ENCODE results near the gene SLC47A2.

The SLC47A2 gene

GRCh38 chr17:19728084-19728495 is 11.7 kb upstream of the SLC47A2 start:
- no peak for DNase-seq (ENCODE audit: low read depth, low spot score)

- no peak for DNase-seq (ENCODE audit: low read depth, low spot score)
These were observed 11.2 kb upstream of the SLC47A2 start for GRCh38 chr17:19727501-19728078.

- DNase-seq (ENCODE audit: low read depth, low spot score): no peak
These were observed 10.4 kb upstream of the SLC47A2 start for GRCh38 chr17:19726631-19727376.

DNA sequence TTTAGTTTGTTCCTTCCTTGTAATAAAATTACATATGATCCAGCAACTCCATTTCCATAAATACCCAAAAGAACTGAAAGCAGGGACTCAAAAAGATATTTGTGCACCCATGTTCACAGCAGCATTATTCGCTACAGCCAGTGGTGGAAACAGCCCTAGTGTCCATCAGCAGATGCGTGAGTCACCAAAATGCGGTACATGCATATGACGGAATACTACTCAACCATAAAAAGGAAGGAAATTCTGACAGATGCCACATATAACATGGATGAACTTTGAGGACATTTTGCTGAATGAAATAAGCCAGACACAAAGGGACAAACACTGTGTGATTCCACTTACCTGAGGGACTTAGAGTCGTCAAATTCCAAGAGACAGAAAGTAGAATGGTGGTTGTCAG is 9.1 kb upstream of the SLC47A2 start:
- no peak for DNase-seq (ENCODE audit: low read depth, low spot score)

GRCh38 chr17:19724501-19725420 is 8.4 kb upstream of the SLC47A2 start:
- peak; percentile 3 for DNase-seq (ENCODE audit: low read depth, low spot score)

DNA sequence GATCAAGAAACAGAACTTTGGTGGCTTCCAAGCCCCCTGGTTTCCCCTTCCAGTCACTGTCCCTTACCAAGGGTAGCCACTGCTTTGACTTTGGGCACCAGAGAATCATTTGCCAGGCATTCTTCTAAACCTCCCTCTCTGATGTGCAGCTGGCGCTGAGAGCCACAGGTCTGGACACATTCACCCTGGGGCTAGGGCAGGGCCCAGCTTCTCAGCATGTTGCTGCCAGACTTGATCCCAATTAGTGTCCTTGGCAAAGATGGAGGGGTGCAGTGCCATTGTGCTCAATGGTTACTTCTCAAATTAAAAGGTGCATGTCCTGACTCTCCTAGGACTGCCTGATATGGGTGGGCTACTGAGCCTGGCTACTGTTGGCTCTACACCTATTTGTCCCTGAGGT is 7.6 kb upstream of the SLC47A2 start:
- no peak for DNase-seq (ENCODE audit: low read depth, low spot score)

GRCh38 chr17:19720631-19721426 is 4.4 kb upstream of the SLC47A2 start:
- DNase-seq (ENCODE audit: low read depth, low spot score): no peak

GRCh38 chr17:19720210-19720475 is 3.8 kb upstream of the SLC47A2 start:
- DNase-seq (ENCODE audit: low read depth, low spot score): no peak

- no peak for DNase-seq (ENCODE audit: low read depth, low spot score)
These were observed 3.2 kb upstream of the SLC47A2 start for GRCh38 chr17:19719355-19720209.

GRCh38 chr17:19718613-19719354 is 2.4 kb upstream of the SLC47A2 start:
- DNase-seq (ENCODE audit: low read depth, low spot score): no peak

DNA sequence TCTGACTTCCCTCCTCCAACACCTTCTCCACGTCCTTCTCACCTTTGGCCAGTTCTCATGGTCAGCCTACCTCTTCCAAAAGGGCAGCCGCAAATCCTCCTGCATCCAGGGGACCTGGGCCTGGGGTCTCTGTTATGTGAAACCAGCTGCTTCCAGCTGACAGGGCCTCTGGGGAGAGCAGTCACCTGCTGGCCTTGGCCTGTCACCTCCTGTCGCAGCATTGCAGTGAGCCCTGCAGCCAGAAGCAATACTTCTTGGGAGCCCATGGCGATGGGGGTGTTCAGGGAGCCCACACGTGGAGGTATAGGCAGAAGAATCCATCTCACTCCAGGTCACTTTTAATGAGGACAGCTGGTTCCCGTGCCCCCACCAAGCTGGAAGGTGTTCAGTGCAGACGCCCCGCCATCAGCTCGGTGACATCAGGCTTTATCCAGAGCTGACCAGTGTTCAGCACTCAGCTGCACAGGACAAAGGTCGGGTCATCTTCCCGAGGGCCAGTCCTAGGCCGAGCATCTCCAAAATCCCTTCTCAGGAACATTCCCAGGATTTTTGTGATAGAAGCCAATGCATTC is 1.7 kb upstream of the SLC47A2 start:
- DNase-seq (ENCODE audit: low read depth, low spot score): no peak

- DNase-seq (ENCODE audit: low read depth, low spot score): no peak
These were observed 1.1 kb upstream of the SLC47A2 start for GRCh38 chr17:19717411-19717908.

DNA sequence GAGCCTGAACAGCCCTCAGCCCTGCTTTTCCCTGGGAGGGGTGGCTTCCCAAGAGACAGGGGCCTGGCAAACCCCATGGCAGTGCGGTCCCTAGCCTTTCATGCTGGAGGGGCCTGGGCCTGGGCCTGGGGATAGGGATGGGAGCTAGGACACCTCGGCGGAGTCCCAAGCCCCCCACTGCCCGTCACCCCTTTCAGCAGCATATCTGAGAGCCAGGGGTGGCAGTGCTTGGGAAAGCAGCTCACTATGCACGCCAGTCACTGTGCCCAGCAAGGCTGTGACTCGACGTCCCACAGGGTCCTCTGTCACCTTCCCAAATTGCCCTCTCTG is 612 bp upstream of the SLC47A2 start:
- DNase-seq (ENCODE audit: low read depth, low spot score): no peak

- DNase-seq (ENCODE audit: low read depth, low spot score): no peak
These were observed 1.6 kb downstream of the SLC47A2 start for GRCh38 chr17:19714542-19715411.

DNA sequence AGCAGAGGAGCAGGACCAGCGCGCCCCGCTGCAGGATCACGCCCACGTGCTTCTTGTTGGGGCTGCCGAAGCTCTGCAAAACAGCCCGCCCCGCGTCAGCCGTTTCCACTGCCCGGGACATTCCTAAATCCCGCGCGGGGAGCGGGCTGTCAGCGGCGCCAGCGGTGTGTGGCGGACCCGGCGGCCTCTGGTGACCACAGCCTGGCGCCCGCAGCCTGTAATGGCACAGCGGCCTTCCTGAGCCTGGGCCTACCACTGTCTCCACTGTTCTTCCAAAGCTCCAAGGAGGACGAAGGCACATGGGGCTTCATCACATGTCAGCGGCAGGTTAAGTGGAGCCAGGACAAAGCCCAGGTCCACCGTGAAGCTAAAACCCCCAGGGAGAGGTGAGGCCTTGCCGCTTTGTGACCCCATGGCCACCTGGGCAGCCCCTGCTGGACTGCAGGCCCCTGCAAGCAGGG is 2.5 kb downstream of the SLC47A2 start:
- no peak for DNase-seq (ENCODE audit: low read depth, low spot score)

- no peak for DNase-seq (ENCODE audit: low read depth, low spot score)
These were observed 2.9 kb downstream of the SLC47A2 start for GRCh38 chr17:19713462-19713861.

- DNase-seq (ENCODE audit: low read depth, low spot score): no peak
These were observed 3.9 kb downstream of the SLC47A2 start for GRCh38 chr17:19712436-19713004.

DNA sequence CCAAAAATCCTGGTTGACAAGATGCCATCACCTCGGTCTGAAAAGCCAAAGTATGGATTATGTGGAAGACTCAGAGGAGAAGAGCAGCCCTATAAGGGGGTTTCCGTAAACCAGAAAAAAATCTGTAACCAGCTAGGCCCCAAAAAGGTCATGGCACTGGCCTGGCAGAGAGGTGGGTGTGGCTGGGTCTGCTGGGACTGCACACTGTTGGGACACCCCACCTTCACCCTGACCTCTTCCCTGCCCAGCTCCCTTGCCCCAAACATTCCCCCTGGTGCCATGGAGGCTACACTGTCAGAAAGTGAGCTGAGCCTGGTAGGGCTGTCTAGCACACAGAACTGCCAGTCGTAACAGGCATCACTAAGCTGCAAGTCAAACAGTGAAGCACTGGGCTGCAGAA is 6.5 kb downstream of the SLC47A2 start:
- no peak for DNase-seq (ENCODE audit: low read depth, low spot score)
